GM12872 (cell line): ENCODE results near the gene STIM1.

Source experiments
- CTCF ChIP-seq: IDR thresholded peaks from 3 replicates; pipeline ENCODE4 v1.5.1; 2011; ENCODE audit warnings: low read depth, mild to moderate bottlenecking, low read length, moderate library complexity; ENCODE audit not compliant: insufficient read depth

STIM1 gene

GRCh38 chr11:3956038-3956437 is 100.6 kb downstream of the STIM1 start:
- TF ChIP-seq CTCF: no peak

- no peak for TF ChIP-seq CTCF
These were observed 101.3 kb downstream of the STIM1 start for GRCh38 chr11:3956748-3957147.

GRCh38 chr11:3957437-3957836 is 102.0 kb downstream of the STIM1 start:
- TF ChIP-seq CTCF: no peak

GRCh38 chr11:3958281-3958680 is 102.8 kb downstream of the STIM1 start:
- no peak for TF ChIP-seq CTCF

- TF ChIP-seq CTCF: 0 out of 3 replicates have a peak, but pooled peaks have one; percentile 25
These were observed 103.8 kb downstream of the STIM1 start for GRCh38 chr11:3959015-3959902.

- TF ChIP-seq CTCF: no peak
These were observed 104.4 kb downstream of the STIM1 start for GRCh38 chr11:3959903-3960265.

- TF ChIP-seq CTCF: no peak
These were observed 107.0 kb downstream of the STIM1 start for GRCh38 chr11:3962406-3962840.
